Naive B cell (primary cell): ENCODE data around the gene CLN6. TPM values are rescaled to one million over a fixed set of nuclear protein-coding genes. Genes with fewer than 3 reads are reported as not detected.
A peak's percentile ranks its signal among the peaks of the same experiment; 100 is the strongest.

Source experiments
- ATAC-seq, 2 donors: fragments of 150-1000 bp; cut with Tn5 transposase; 2 replicates each; pipeline ENCODE4 v1.10.0; 2021; ENCODE audit warnings: low read depth in 2 of 2, mild to moderate bottlenecking in 2 of 2, moderate library complexity in 2 of 2
- DNase-seq: peaks from one replicate; pipeline ENCODE4 v3.0.0; 2022
- H3K27ac Mint-ChIP-seq, 6 donors: one replicate each; pipeline ENCODE4 v1.8.0; 2020 to 2022; ENCODE audit warnings: mild to moderate bottlenecking in 6 of 6, mixed read lengths in 6 of 6, moderate library complexity in 5 of 6, inconsistent platforms in 2 of 6
- H3K27me3 Mint-ChIP-seq, 3 donors: one replicate each; pipeline ENCODE4 v1.8.0; 2021 to 2022; ENCODE audit warnings: mixed read lengths in 3 of 3, mild to moderate bottlenecking in 1 of 3
- H3K36me3 Mint-ChIP-seq, 2 donors: one replicate each; pipeline ENCODE4 v1.8.0; 2020 to 2022; ENCODE audit warnings: mixed read lengths in 2 of 2, inconsistent platforms in 1 of 2, mild to moderate bottlenecking in 1 of 2
- H3K4me1 Mint-ChIP-seq, 3 donors: one replicate each; pipeline ENCODE4 v1.8.0; 2020 to 2022; ENCODE audit warnings: mixed read lengths in 3 of 3, inconsistent platforms in 1 of 3, mild to moderate bottlenecking in 1 of 3, moderate library complexity in 1 of 3
- H3K4me3 Mint-ChIP-seq, 8 donors: one replicate each; pipeline ENCODE4 v1.8.0; 2020 to 2022; ENCODE audit warnings: mild to moderate bottlenecking in 8 of 8, mixed read lengths in 8 of 8, moderate library complexity in 8 of 8, inconsistent platforms in 2 of 8
- H3K9me3 Mint-ChIP-seq, 7 donors: one replicate each; pipeline ENCODE4 v1.8.0; 2020 to 2022; ENCODE audit warnings: mixed read lengths in 7 of 7, mild to moderate bottlenecking in 5 of 7, inconsistent platforms in 2 of 7, moderate library complexity in 1 of 7
- polyA plus RNA-seq, 6 donors: library from polyadenylated mRNA; unstranded; fragments of 300-500 nt; fragmentation: Illumina TruSeq; gene quantifications; one replicate each; pipeline ENCODE4 v1.2.3, GENCODE V29; 2021; ENCODE audit warnings: low read depth in 6 of 6

CLN6 gene
- 1 to 10 TPM; 2.7 to 5.2 (median 4.0) TPM for polyA plus RNA-seq

- ATAC-seq (peak; percentile 75 to 76), DNase-seq (peak; percentile 87)
- Mint-ChIP-seq H3K4me3 (peak within 1 kb of the TSS; percentile 80 to 98 (median 96)), H3K27ac (peak within 1 kb of the TSS; percentile 84 to 99 (median 98)), H3K36me3 (no peaks in the 10 kb centered on the region), H3K27me3 (peaks cover 0 to 3% (median 0%) of the 10 kb centered on the region in 3 donors), H3K4me1 (peaks cover 36 to 56% (median 52%) of the 10 kb centered on the region in 3 donors), H3K9me3 (no peaks in the 10 kb centered on the region)
Measured at GRCh38 chr15:68229386-68230156, at the start of gene CLN6. Gene CLN6 (minus strand): TSS chr15:68229728. CDS start chr15:68229584, 144 bp downstream.

GRCh38 chr15:68278595-68279405 is 49.3 kb upstream of the CLN6 start:
- DNase-seq = no peak
- Mint-ChIP-seq H3K9me3 (no peaks in the 10 kb centered on the region), H3K36me3 (no peaks in the 10 kb centered on the region), H3K4me1 (peaks cover 44 to 63% (median 45%) of the 10 kb centered on the region in 3 donors), H3K27me3 (no peaks in the 10 kb centered on the region), H3K27ac (peak overlapping the region; percentile 85 to 97 (median 96)), H3K4me3 (peak overlapping the region; percentile 87 to 98 (median 96))
- peak; percentile 15 to 16 for ATAC-seq

- Mint-ChIP-seq H3K27ac (peak overlapping the region; percentile 16 to 97 (median 96)), H3K4me1 (peaks cover 44 to 59% (median 45%) of the 10 kb centered on the region in 3 donors), H3K27me3 (no peaks in the 10 kb centered on the region), H3K36me3 (no peaks in the 10 kb centered on the region), H3K9me3 (no peaks in the 10 kb centered on the region), H3K4me3 (peak overlapping the region; percentile 87 to 98 (median 96))
- ATAC-seq = no peak
- DNase-seq = no peak
Measured at GRCh38 chr15:68278345-68278594, 48.7 kb upstream of the CLN6 start.

DNA sequence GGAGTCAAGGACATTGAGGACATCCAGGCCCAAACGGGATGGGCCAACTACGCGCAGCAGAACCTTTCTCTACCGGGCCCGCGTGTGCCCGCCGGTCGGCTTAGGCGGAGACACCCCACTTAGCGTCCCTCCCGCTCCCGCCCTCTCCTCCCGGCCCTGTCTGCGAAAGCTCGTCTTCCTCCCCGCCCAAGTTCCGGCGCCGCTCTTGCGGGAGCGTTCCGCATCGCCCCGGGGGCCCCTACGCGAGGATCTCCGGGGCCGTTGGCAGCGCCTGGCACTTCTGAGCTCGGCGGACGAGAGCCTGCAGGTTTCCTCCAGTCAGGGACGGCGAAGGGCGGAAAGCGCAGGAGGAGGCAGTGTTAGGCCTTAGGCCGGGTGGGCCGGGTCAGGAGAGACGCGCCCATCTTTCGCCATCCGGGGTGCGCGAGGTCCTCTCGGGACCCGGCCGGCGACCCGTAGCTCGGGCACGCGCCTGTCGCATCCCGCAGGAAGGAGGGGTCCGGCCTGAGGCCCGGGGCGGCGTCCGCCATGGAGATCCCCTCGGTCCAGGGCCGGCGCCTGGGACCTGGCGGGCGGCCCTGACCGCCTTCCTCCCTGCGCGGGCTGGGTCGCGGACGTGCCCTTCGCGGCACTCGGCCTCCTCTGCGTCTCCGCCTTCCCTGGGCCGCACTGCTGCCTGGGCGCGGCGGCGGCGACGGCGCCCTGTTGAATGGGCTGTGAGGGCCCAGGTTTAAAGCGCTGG is 48.2 kb upstream of the CLN6 start, which contains the start of gene FEM1B:
Gene FEM1B, plus strand, starts transcription at position 143 of the 742 bp plus-strand sequence. CDS start 673 bp downstream, outside the sequence.
- no peaks in the 10 kb centered on the region for H3K9me3 Mint-ChIP-seq
- H3K4me3 Mint-ChIP-seq = peak within 1 kb of the TSS; percentile 87 to 98 (median 96)
- no peaks in the 10 kb centered on the region for H3K36me3 Mint-ChIP-seq
- ATAC-seq (peak; percentile 75 to 77), DNase-seq (peak; percentile 92)
- H3K27ac Mint-ChIP-seq = peak within 1 kb of the TSS; percentile 97 to 99 (median 97)
- peaks cover 44 to 56% (median 45%) of the 10 kb centered on the region in 3 donors for H3K4me1 Mint-ChIP-seq
- no peaks in the 10 kb centered on the region for H3K27me3 Mint-ChIP-seq

- Mint-ChIP-seq H3K27me3 (no peaks in the 10 kb centered on the region), H3K36me3 (no peaks in the 10 kb centered on the region), H3K4me3 (peak overlapping the region; percentile 87 to 98 (median 96)), H3K4me1 (peaks cover 42 to 53% (median 44%) of the 10 kb centered on the region in 3 donors), H3K9me3 (no peaks in the 10 kb centered on the region), H3K27ac (peak overlapping the region; percentile 96 to 99 (median 97))
- ATAC-seq = peak; percentile 3 to 4
- no peak for DNase-seq
Measured at GRCh38 chr15:68277131-68277602, 47.6 kb upstream of the CLN6 start.

DNA sequence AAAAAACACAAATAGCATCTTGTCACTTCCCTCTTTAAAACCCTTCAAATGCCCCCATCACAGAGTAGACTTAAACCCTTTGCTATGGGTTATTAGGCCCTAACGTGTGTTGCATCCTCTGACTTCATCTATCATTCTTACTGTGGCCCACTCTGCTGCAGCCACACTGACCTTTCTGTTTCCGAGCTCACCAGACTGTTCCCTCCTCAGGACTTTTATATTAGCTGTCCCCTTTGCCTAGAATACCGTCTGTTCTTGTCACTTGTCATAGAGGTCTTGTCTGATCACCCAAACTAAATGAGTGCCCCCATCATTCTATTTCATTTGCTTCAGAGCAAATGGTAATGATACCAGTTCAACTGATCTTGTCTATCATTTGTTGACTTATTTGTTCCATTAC is 47.1 kb upstream of the CLN6 start:
- peak overlapping the region; percentile 87 to 98 (median 96) for H3K4me3 Mint-ChIP-seq
- DNase-seq (no peak), ATAC-seq (no peak)
- H3K4me1 Mint-ChIP-seq = peaks cover 37 to 48% (median 39%) of the 10 kb centered on the region in 3 donors
- peak overlapping the region; percentile 96 to 99 (median 97) for H3K27ac Mint-ChIP-seq
- no peaks in the 10 kb centered on the region for H3K27me3 Mint-ChIP-seq
- H3K9me3 Mint-ChIP-seq = no peaks in the 10 kb centered on the region
- H3K36me3 Mint-ChIP-seq = no peaks in the 10 kb centered on the region

- DNase-seq = no peak
- peak overlapping the region in 6 of 8 donors; percentile 37 to 97 (median 81) for H3K4me3 Mint-ChIP-seq
- peak overlapping the region in 1 of 6 donors; percentile 33 for H3K27ac Mint-ChIP-seq
- peaks cover 27 to 34% (median 30%) of the 10 kb centered on the region in 3 donors for H3K4me1 Mint-ChIP-seq
- no peaks in the 10 kb centered on the region for H3K9me3 Mint-ChIP-seq
- no peaks in the 10 kb centered on the region for H3K36me3 Mint-ChIP-seq
- H3K27me3 Mint-ChIP-seq = no peaks in the 10 kb centered on the region
- ATAC-seq = no peak
Measured at GRCh38 chr15:68275165-68275746, 45.7 kb upstream of the CLN6 start.

DNA sequence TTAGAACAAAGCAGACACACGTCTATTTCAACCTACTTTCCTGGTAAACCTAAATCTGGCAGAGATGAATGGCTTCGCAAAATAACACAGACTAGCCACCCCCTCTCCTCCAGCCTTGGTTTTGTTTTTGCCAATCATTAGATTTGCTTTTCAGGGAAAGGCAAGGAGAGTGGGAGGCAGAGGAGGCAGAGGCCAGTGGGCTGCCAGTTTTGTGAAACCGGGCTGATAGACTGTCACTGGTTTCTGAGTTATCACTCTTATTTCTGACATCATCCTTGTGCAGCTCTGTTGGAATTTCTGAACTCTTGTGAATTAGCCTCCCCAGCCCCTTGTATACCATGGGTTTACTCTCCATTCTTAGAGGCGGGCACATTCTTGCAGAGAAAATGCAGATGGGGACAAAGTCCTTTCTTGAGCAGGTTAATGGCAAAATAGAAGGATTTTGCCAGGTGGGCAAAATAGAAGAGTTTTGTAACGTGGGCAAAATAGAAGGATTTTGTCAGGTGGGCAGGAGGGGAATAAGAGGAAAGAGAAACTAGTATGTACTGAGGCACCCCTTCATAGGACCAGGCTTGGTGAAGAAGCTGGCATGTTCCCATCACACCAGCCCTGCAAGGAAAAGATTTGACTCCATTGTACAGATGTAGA is 44.8 kb upstream of the CLN6 start:
- Mint-ChIP-seq H3K27me3 (no peaks in the 10 kb centered on the region), H3K27ac (peak overlapping the region in 1 of 6 donors; percentile 16), H3K9me3 (no peaks in the 10 kb centered on the region), H3K4me3 (peak overlapping the region in 2 of 8 donors; percentile 65 to 97), H3K36me3 (no peaks in the 10 kb centered on the region), H3K4me1 (peaks cover 20 to 25% (median 22%) of the 10 kb centered on the region in 3 donors)
- ATAC-seq = no peak
- no peak for DNase-seq

DNA sequence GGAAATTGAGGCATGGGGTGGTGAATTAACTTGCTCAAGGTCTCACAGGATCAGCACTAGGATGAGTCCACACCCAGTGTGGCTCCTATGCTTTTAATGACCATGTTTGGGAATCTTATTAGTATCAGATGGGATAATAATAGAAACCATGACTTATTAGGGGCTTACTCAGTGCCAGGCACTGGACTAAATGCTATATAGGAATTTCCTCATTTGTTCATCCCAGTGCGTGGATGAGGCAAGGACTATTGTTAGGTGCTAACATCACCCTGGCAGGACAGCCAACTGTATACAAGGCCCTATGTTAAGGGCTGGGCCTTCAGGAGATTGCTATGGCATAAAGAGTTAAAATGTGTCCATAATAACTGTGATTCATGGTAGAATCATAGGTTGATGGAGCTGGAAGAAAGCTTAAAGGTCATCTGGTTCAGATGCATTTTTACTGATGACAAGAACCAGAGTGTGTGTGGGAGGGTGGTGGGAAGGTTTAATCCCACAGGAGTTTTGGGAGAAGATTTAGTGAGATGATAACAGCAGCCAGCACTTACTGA is 43.3 kb upstream of the CLN6 start:
- Mint-ChIP-seq H3K36me3 (no peaks in the 10 kb centered on the region), H3K4me3 (peak overlapping the region in 1 of 8 donors; percentile 97), H3K9me3 (no peaks in the 10 kb centered on the region), H3K27ac (no peak overlapping the region), H3K27me3 (peaks cover 0 to 7% (median 3%) of the 10 kb centered on the region in 3 donors), H3K4me1 (peaks cover 10 to 14% (median 12%) of the 10 kb centered on the region in 3 donors)
- DNase-seq = no peak
- no peak for ATAC-seq

- Mint-ChIP-seq H3K27me3 (peaks cover 0 to 11% (median 8%) of the 10 kb centered on the region in 3 donors), H3K9me3 (no peaks in the 10 kb centered on the region), H3K4me3 (no peak overlapping the region), H3K4me1 (peaks cover 6 to 8% (median 6%) of the 10 kb centered on the region in 3 donors), H3K36me3 (no peaks in the 10 kb centered on the region), H3K27ac (no peak overlapping the region)
- DNase-seq = no peak
- ATAC-seq = no peak
Measured at GRCh38 chr15:68271854-68272471, 42.4 kb upstream of the CLN6 start.

GRCh38 chr15:68268405-68268804 is 38.9 kb upstream of the CLN6 start:
- no peaks in the 10 kb centered on the region for H3K36me3 Mint-ChIP-seq
- DNase-seq = no peak
- H3K4me1 Mint-ChIP-seq = no peaks in the 10 kb centered on the region
- no peak overlapping the region for H3K4me3 Mint-ChIP-seq
- ATAC-seq = no peak
- H3K27ac Mint-ChIP-seq = no peak overlapping the region
- H3K27me3 Mint-ChIP-seq = peaks cover 4 to 30% (median 22%) of the 10 kb centered on the region in 3 donors
- no peaks in the 10 kb centered on the region for H3K9me3 Mint-ChIP-seq

- Mint-ChIP-seq H3K4me1 (no peaks in the 10 kb centered on the region), H3K27me3 (peaks cover 13 to 39% (median 30%) of the 10 kb centered on the region in 3 donors), H3K27ac (no peak overlapping the region), H3K4me3 (no peak overlapping the region), H3K36me3 (no peaks in the 10 kb centered on the region), H3K9me3 (no peaks in the 10 kb centered on the region)
- no peak for ATAC-seq
- no peak for DNase-seq
Measured at GRCh38 chr15:68265674-68266073, 36.1 kb upstream of the CLN6 start.
